HG02571 (cell line): ENCODE results near the gene POU2F3.
A peak's percentile ranks its signal among the peaks of the same experiment; 100 is the strongest.
"Not testable (repeated sequence)": the region's sequence is repeated elsewhere in the genome, so short reads cannot be mapped to it uniquely, and the experiment has no call there.

ENCODE experiments used
- ATAC-seq: cut with Tn5 transposase; IDR thresholded peaks from one replicate; pipeline ENCODE4 v1.9.1; 2021; ENCODE audit warnings: mild to moderate bottlenecking, moderate library complexity; ENCODE audit not compliant: unreplicated experiment

Gene POU2F3

DNA sequence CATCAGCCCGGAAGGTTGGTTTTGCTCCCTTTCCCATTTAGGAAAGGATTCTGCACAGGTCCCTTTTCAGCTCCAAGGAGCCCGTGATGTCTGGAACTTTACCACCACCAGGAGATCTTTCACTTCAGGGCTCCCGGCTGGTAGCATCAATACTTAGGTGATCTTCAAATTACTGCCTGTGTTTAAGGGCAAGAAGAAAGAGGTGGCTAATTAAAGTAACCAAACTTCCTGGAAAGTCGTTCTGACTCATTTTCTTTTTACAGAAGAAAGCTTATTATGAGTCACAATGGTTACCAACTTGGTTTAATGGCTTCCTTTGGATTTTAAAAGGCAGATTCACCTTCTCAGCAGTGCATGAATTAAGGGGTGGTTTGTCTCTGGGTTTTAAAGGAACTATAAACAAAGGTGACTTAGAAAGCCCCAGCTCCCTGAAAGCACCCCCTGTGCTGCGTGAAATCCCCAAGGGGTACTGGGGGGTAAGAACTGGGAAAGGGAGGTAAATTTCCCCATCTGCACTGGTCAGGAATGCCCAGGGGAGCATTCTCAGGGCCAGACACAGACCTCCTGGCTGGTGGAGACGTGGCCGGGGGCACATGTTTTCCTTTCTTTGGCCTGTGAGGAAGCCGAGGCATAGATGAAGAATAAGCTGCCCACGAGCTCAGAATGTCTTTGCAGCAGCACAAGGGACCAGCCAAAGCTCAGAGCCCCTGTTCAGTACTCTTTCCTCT lies 8.8 kb downstream of the POU2F3 start:
- ATAC-seq = peak; percentile 55

DNA sequence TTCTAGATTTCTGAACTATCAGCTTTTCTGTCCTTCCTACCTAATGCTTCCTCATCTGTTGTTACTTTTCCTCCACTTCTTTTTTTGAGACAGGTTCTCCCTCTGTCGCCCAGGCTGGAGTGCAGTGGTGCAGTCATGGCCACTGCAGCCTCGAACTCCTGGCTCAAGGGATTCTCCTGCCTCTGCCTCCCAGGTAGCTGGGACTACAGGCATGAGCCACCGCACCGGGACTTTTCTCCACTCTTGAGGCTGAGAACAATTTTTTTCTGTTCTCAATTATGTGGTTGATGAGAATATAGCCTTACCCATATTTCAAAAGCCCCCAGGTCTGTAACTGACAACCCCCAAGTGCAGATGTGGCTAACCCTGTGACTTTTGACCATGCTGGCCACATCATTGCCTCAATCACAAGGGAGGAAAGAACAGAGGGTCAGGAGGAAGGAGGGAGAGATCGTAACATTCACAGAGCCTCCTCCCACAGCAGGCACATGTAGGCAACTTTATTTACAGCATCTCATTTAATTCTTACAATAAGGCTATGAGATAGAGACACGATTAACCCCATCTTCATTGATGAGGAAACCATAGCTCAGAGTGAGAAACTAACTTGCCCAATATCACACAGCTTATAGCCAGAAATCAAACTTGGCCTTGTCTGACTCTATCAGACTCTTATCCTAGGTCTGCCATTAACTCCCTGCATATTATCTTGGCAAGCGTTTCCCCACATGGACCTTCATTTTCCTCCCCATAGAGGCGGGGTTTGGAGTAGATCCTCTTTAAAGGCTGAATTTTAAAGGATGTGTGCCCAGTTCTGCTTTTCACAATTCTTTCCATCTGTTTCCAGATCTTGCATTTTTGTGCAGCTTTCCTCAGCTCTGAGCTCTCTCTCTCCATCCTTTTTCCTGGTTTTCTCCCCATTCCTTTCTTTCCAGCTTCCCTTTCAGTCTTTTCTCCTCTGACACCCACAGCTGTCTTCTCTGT lies 9.6 kb downstream of the POU2F3 start:
- no peak for ATAC-seq

DNA sequence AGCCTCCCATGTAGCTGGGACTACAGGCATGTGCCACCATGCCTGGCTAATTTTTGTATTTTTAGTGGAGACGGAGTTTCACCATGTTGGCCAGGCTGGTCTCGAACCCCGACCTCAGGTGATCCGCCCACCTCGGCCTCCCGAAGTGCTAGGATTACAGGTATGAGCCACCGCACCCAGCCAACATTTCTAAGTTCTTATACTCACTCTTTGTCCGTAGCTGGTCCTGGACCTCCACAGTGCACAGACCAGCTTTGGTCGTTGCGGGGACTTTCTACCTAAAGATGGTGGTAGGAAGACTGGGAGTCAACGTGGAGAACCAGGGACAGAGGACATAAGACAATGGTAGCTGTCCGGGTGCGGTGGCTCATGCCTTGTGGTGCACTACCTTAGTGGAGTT lies 13.4 kb downstream of the POU2F3 start:
- ATAC-seq = not testable (repeated sequence)

DNA sequence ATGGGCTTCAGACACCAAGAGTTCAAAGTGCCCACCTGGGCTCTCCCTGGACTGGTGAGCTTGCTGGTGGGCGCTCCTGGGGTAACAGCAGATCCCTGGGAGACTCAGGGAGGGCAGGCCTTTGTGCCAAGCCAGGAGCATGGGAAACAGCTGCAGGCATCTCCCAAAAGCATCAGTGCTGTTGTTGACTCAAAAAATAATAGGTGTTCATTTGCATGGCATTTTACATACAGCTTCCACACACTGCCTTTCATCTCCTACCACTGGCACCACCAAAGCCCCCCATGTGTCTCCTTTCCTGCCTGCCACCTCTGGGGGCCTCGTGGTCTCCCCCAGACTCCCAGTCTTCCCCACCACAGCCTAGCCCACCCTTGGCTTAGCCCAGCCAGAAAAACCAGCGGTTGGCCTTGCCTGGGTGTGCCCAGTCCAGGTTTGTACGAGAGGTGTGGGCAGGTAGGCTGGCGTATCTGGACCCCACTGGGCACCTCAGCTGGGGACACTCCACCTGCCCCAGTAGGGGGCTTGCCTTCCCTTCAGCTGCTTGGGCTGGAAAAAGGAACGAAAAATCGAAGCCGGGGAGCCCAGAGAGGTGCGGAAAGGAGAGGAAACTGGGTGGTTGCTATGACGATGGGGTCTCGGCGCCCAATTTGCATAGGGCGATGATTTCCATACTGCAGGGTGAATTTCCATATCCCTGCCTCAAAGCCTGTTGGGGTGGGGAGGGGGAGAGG lies 15.0 kb downstream of the POU2F3 start:
- no peak for ATAC-seq

DNA sequence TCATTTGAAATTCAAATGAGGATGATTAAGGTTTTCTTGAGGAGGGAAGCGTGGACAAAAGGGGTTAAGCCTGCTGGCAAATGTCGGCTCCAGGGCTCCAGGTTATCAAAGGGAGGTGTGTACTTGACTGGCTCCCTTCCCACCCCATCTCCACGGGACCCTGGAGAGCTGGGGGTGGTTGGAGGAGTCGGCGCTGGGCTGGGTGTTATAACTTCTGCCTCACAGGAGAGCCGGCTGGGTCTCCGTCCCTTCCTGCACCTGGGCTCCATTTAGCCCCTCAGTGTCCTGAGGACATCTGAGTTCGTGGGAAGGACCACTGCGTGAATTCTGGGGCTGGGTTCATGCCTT lies 15.6 kb downstream of the POU2F3 start:
- ATAC-seq = no peak

DNA sequence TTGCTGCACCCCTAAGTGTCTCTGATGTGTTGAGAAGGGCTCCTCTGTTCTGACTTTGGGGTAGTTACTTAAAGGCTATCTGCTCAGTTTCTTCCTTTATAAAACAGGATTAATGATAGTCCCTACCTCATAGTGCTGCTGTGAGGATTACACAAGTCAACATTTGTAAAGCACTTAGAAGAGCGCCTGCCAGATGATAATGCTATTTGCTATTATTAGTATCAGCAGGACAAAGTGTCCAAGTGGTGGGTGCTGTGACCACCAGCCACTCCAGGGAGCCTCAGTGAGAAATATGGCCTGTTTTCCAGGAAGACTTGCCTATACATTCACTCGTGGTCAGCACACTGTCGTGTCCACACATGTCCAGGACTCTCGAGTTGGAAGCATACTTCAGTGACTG lies 16.2 kb downstream of the POU2F3 start:
- ATAC-seq = no peak

DNA sequence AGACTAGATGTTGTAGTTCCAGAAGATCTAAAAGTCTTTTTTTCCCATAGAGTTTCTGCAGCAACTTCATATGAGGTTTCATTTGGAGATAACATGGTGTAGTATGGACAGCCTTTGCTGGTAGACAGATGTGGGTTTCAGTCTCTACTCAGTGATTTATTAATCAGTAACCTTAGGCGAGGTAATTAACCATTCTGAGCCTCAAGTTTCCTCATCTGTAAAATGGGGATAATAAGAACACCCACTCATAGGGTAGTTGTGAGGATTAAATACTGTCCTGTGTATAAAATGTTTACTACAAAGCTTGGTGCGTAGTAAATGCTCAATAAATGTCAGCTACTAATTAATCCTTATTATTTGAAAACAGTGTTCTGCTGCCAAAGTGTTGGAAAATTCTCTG lies 16.8 kb downstream of the POU2F3 start:
- ATAC-seq = no peak

DNA sequence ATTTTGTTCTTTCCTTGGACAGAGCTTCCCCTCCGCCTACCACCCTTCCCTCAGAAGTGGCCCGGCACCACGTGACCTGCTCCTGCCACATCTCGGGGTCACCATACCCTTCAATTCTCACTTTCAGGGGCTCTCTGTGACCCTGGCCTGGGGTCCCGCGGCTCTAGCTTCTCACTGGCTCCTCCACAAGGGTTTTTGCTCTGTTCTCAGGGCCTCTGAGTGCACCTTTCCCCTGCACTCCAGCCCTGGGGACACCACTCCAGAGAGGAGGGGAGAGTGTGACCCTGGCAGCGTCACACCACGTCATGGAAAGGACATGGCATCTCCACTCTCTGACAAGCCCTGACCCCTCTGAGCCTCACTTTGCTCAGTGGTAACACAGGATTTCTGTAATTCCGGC lies 17.4 kb downstream of the POU2F3 start:
- no peak for ATAC-seq

DNA sequence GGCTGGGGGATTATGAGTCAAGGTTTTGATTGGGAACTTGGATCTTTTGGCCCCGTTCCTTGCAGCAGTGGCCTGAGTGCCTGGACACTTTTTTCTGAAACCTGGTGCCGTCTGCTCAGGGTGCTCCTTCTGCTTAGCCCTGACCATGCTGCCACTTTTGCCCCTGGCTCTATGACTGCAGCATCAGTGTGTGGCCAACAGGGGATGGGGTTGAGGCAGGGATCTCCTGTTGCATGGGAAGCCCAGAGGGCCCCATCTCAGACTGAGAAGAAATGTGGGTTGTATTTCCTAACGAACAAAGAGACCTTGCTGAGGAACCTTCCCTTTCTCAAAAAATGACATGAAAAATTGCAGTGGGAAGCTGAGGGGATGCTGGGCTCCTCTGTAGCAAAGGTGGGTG lies 18.7 kb downstream of the POU2F3 start:
- no peak for ATAC-seq

DNA sequence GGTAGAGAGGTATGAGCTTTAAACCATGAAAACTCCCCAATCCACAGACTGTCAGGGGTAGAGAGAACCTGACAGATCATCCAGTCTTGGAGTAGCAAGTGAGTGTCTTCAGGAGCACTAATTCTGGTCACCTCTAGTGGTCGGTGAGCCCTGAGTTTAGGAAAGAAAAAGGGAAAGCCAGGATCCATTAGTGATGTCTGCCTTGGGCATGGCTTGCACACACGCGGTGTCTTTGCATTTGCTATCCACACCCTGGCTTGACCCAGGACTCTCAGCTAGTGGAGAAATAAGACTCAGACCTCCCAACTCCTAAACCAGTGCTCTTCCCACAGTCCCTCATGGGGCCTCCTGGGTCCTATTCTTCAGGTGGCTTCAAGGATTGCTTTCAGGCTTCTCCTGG lies 19.3 kb downstream of the POU2F3 start:
- no peak for ATAC-seq

DNA sequence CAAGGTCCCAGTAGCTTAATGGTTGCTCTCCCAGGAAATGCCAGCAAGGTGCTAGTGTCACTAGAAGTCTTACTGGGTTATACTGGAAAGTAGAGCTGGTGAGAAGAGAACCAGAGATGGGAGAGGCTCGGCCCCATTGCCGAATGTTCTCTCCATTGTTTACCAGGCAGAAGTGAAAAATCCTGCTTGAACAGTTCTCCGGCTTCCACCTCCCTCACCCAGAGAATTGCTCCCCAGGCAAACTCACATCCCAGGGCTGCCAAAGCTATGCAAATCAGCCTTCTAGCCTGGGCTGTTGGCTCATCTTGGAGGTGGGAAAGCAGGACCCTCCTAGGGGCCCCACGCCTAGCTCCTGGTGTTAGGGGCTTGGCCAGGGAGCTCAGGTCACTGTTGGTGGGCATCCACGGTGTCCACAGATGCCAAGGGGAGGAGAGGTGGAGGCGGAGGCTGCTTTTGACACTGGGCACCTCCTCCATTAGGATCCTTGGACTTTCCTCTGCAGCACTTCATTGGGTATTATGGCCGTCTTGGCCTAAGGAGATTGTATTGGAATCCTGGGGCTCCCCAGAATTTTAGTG lies 20.1 kb downstream of the POU2F3 start:
- ATAC-seq = no peak

DNA sequence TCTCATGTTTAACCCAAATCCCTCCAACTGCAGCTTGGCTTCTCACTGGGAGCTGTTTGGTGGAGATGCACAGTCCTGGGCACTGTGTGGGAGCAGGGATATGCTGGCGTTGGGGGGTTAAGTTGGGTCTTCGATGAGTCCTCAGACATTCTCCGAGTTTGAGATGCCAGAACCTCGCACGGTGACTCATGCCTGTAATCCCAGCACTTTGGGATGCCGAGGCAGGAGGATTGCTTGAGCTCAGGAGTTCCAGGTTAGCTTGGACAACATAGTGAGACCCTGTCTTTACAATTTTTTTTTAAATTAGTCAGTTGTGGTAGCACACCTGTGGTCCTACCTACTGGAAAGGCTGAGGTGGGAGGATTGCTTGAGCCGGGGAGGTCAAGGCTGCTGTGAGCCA lies 20.7 kb downstream of the POU2F3 start:
- no peak for ATAC-seq

DNA sequence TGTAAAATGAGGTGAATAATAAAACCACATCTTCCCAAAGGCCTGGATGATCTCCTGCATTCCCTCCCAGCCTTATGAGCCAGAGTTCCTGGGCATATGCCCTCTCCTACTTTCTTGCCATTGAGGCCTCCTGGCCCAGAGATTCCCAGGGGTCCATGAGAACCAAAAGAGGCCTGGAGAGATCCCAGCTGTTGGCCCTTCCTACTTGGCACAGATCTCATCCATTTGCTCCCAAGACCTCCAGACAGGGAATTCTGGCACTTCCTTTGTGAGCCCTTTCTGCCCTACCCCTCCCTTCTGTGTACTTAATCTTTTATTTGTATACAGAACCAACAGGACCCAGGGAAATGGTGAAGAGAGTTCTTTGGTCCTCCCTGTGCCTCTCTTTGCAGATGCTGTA lies 21.4 kb downstream of the POU2F3 start:
- ATAC-seq = no peak

DNA sequence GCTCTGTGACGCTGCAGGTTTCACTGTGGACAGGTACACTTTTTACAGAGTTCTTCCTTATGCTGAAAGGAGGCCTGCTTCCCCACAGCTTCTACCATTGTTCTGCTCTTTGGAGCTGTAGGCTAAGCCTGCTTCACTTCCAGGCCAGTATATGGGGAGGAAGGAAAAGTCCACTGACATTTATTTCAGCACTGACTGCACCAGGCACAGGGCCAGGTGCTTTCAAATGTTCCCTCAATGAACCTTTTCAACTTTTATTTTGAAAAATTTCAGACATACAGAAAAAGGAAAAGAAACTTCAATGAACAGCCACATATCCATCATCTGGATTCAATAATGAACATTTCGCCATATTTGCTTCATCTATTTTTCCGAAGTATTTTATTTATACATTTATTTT lies 22.0 kb downstream of the POU2F3 start:
- ATAC-seq = no peak

DNA sequence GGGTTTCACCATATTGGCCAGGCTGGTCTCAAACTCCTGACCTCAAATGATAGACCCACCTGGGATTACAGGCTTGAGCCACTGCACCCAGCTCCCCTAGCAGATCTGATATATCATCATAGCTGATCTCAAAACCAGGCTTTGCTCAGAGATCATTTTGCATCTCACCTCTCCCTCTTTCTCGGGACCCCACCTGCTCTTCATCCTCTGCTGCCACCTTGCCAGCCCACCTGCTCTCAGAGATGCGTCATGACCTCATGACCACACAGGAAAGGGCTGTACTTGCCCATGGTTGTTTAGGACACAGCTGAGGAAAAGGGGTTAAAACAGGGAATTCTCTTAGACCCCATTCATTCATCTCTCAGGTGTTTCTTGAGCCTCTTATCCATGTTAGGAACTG lies 27.4 kb downstream of the POU2F3 start:
- no peak for ATAC-seq

DNA sequence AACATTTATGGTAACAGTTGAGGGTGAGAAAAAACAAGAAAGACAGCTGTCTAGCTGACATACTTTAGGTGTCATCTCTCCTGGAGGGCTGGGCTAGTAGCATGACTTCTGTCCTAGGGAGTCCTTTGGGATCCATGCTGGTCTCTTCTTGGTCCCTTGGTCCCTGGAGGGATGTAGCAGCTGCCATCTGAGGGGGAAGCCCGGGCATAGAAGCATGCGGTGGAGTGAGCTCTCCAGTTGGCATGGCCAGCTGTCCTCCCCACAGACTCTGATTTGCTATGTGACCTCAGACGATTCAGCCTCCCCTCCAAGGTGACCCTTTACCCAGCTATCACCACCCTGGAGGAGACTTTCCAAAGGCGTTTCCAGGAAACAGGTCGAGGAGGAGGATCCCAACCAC lies 28.7 kb downstream of the POU2F3 start:
- no peak for ATAC-seq

DNA sequence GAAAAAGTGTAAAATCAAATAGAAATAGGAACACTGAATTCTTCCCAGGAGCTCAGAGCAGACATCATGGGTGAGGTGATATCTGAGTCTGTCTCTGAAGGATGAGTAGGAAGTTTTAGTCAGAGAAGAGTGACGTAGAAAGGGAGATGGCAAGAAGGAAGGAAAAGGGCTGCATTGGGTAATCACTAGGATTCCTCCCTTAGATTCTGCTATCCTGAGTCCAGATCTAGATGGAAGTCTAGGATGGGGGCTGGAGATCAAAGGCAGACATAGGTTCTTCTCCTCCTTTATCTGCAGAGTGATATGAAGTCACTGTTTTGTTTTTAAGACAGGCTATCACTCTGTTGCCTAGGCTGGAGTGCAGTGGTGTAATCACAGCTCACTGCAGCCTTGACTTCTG lies 30.4 kb downstream of the POU2F3 start:
- ATAC-seq = no peak

DNA sequence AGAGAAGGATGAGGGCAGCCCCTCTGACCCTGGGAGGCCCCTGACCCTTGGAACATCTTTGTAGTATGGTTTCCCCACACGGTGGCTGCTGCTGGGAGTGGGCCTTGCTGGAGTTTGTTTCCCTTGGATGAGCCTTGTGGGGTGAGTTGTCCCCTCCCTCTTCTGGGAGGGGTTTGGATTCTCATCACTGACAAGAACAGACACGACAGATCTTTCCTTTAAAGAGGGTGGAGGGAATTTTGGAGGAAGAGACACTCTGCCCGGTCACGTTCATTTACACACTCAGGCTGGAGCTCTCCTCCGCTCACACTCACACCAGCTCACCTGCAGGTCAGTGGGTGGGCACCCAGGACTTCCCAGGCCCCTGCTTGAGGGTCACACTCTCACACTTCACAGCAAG lies 31.7 kb downstream of the POU2F3 start:
- no peak for ATAC-seq

DNA sequence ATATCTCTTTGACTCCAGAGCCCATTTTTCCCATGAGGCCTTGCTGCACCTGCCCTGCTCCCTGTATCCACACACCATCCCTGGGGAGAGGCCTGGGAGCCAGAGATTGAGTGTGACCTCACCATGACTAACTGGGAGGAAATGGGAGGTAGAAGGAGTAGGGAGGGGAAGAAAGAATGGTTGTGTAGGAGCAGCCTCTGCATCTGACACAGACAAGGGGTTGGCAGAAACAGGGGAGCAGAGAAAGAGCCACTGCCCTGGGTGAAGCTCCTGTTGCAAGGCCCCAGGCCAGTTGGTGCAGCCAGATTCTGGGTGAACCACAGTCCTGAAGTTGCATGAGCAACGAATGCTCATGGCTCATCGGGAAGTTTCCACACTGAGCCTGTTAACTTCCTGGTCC lies 32.4 kb downstream of the POU2F3 start:
- ATAC-seq = no peak

DNA sequence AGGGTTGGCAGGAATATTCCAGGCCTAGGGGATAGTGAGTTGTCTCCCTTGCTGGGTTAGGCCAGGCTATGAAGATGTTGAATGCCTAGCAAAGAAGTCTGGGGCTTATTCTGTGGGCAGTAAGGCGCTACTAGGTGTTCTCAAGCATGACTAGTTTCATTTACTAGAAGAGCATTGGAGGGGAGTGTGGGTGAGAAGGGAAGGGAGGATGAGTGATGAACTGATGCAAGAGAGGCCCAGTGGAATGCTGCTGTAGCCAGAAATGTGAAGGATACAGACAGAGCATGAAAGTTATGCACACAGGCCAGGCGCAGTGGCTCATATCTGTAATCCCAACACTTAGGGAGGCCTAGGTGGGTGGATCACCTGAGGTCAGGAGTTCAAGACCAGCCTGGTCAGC lies 33.5 kb downstream of the POU2F3 start:
- no peak for ATAC-seq

DNA sequence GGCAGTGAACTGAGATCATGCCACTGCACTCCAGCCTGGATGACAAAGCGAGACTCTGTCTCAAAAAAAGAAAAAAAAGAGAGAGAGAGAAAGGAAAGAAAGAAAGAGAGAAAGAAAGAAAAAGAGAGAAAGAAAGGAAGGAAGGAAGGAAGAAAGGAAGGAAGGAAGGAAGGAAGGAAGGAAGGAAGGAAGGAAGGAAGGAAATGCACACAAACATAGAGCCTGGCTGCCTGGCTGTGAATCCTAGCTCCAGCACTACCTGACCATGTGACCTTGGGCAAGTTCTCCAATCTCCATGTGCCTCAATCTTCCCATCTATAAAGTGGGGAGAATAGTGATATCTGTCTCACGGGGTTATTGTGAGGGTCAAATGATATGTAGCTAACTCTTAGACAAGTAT lies 34.0 kb downstream of the POU2F3 start:
- not testable (repeated sequence) for ATAC-seq
